GM18498 (cell line): ENCODE data around the gene FANK1.
A peak's percentile ranks its signal among the peaks of the same experiment; 100 is the strongest.
"Not testable (repeated sequence)": the region's sequence is repeated elsewhere in the genome, so short reads cannot be mapped to it uniquely, and the experiment has no call there.

Source experiments
- ATAC-seq: cut with Tn5 transposase; IDR thresholded peaks from one replicate; pipeline ENCODE4 v1.9.1; 2021; ENCODE audit warnings: mild to moderate bottlenecking, moderate library complexity; ENCODE audit not compliant: unreplicated experiment

The FANK1 gene

GRCh38 chr10:126016156-126016805 lies 119.9 kb downstream of the FANK1 start:
- no peak for ATAC-seq

DNA sequence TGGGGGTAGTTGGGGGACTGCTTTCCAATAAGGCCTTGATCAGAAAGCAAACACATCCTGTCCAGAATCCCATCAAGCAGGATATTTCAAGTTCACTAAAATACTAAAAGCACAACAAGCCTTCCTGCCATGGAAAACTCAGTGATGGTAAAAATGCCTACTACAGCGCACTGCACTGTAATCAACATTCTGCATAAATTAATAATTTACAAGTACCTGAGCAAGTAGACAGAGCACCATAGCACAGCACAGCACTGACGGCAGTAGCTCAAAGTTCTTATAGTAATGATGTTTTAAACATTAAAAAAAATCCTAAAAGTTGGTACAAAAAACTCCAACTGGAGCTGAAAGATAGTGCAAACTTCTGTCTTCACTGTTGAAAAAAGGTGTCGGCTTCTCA lies 120.5 kb downstream of the FANK1 start:
- no peak for ATAC-seq

GRCh38 chr10:126017961-126018560 lies 121.7 kb downstream of the FANK1 start:
- no peak for ATAC-seq

DNA sequence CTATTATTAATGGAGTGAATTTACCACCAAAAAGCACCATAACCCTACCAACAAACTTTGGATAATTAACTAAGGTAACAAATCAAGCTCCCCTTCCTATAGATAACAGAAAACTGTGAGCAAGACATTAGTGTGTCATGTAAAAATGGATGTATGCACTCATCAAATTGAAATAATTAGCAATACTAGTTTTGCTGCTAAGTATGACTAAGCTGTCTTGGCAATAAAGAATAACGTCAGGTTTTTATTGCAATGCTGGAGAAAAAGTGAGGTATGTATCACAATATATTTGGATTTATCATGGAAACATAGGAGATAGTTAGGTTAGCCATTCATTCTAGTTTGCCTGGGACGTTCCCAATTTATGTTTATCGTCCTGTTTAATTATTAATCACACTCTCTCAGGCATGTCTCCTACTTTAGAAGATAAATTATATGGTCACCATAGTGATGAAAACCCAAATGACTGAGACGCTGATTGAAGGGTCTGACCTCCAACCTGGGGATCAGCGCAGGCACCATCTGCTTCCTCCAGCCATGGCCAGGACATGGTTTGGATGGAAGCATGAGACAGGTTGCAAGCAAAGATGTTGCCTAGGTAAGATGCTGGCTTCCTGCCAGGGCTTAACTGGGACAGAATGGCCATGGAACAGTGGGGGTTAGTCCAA lies 125.6 kb downstream of the FANK1 start:
- ATAC-seq: no peak

GRCh38 chr10:126022841-126023240 lies 126.5 kb downstream of the FANK1 start:
- ATAC-seq: no peak

DNA sequence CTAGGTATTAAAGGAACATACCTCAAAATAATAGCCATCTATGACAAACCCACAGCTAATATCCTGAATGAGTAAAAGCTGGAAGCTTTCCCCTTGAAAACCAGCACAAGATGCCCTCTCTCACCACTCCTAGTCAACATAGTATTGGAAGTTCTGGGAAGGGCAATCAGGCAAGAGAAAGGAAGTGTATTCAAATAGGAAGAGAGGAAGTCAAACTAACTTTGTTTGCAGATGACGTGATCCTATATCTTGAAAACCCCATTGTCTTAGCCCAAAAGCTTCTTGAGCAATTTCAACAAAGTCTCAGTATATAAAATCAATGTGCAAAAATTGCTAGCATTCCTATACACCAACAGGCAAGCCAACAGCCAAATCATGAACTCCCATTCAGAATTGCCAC lies 131.3 kb downstream of the FANK1 start:
- ATAC-seq: no peak

- ATAC-seq: no peak
Measured at GRCh38 chr10:126029999-126030398, 133.6 kb downstream of the FANK1 start.

DNA sequence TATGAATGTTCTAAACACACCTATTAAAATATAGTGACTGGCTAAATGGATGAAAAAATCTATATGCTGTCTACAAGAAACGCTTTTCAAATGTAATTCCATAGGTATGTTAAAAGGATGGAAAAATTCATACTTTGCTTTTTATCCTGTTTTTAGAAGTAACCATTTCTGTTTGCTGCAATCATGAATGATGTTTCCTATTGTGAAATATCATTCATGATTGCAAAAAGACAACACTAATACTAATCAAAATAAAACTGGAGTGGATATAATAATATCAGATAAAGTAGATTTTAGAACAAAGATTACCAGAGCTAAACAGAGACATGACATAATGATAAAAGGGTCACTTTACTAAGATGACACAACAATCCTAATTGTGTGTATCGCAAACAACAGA lies 138.2 kb downstream of the FANK1 start:
- ATAC-seq: no peak

DNA sequence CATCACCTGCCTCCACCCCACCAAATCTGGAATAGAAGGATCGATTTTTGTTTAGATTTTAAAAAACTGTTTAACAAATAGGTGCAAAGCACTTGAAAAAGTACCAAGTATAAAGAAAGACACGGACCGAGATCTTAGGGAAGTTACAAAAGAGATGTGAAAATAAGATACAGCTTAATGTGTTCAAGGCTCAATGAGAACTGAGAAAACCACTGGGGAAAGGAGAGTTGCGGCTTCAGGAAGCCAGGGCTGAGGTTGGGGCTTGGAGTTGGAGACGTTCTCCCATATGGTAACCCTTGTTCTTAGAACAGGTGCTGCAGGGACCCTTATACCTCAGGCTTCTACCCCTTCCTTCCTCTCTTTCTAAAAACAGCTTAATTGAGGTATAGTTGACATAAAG lies 140.2 kb downstream of the FANK1 start:
- no peak for ATAC-seq

GRCh38 chr10:126037946-126038345 lies 141.6 kb downstream of the FANK1 start:
- ATAC-seq: no peak

GRCh38 chr10:126041117-126041516 lies 144.8 kb downstream of the FANK1 start:
- ATAC-seq: no peak

DNA sequence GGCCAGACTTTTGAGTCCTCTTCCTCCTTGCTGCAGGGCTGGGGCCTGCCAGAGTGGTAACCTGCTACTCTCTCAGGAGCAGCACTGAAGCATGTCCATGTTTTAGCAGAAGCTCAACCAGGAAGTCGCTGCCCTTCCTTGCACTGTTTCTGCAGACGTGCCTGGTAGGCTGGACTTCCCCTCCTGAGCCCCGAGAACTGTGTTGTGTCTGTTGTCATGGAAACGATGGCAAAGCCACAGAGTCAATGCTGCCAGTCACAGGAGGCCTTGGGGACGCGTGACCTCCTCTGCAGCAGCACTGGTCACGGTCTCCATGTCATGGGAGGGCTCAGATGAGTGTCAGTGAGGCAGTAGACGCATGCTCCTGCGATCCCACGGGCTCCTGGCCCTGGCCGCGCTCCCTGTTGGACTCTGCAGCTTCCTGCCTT lies 145.5 kb downstream of the FANK1 start:
- peak; percentile 100 for ATAC-seq

DNA sequence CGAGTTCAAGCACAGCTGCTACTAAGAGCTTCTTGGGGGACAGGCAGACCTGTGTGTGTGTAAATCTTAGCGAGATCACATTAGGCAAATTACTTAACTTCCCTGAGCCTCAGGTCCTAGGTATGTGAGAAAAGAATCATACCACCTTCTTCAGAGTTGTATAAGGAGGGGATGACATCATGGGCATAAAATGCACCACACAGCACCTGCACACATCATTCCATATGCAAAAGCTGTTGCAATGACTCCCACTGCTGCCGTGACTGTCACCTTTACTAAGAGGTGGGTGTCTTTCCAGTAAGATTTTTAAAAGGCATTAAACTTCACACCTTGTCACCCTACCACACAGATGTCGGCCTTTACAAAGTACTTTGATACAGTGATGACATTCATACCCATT lies 146.0 kb downstream of the FANK1 start:
- no peak for ATAC-seq

GRCh38 chr10:126042906-126043305 lies 146.5 kb downstream of the FANK1 start:
- ATAC-seq: no peak

DNA sequence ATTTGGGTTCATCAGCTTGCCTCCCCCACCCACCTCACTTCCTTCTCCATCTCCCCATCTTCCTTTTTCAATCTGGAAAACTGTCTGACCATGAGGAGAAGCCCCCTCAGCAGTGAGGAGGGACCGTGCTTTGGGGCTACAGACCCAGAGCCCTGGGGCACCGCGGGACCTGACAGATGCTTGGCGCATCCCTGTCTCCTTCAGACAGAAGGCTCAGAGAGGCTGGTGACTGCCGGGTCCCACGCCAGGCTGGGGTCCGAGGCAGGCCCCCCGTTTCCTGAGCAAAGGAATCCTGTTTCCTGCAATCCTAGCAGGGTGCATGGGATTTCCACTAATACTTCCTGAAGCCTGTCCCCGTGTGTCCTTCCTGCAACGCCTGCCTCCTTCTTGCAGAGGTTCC lies 147.0 kb downstream of the FANK1 start:
- ATAC-seq: no peak

DNA sequence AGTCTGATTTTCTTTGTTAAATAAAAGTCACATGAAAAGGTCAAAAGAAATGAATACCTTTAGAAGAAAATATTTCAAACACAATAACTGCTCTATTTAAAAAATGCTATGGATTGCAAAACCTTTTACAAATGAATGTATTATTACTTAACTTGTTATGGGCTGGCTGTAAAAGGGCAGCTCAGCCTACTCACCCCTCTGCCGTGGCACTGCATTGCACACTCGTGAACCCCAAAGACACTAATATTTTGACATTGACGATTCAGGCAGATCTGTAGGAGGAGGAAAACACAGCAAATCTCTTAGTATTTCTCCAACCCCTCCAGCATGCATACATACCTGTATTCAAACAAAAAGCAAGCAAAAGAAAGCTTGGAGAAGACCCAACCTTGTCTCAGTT lies 149.5 kb downstream of the FANK1 start:
- ATAC-seq: no peak

DNA sequence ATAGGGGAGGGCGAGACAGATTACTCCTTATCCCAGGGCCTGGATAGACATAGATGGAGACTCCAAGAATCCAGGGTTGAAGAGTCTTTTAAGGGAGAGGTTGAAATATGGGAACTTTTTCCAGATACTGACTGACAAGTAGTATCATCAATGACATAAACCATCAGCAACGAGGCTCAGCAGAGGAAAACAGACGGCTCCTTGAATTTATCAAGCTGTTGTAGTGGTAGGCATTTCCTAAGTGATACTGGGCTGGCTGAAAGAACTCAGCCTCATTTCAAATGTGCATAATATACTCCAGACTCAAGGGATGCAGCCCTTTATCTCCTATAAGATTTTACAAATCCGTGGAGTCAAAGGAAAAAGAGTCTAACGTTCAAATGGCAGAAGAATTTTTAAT lies 150.5 kb downstream of the FANK1 start:
- ATAC-seq: no peak

GRCh38 chr10:126047749-126048148 lies 151.4 kb downstream of the FANK1 start:
- ATAC-seq: not testable (repeated sequence)

GRCh38 chr10:126049759-126050700 lies 153.7 kb downstream of the FANK1 start:
- ATAC-seq: no peak

GRCh38 chr10:126052171-126052570 lies 155.8 kb downstream of the FANK1 start:
- no peak for ATAC-seq

GRCh38 chr10:126054191-126054590 lies 157.8 kb downstream of the FANK1 start:
- no peak for ATAC-seq
